ENCODE results near the gene PRR14L.

The PRR14L gene

GRCh38 chr22:31639436-31640039, 110.4 kb downstream of the PRR14L start:
- no peak for DNase-seq (ENCODE audit: low read depth, low spot score)

- no peak for DNase-seq (ENCODE audit: low read depth, low spot score)
These were observed 111.9 kb downstream of the PRR14L start for GRCh38 chr22:31637891-31638618.

DNA sequence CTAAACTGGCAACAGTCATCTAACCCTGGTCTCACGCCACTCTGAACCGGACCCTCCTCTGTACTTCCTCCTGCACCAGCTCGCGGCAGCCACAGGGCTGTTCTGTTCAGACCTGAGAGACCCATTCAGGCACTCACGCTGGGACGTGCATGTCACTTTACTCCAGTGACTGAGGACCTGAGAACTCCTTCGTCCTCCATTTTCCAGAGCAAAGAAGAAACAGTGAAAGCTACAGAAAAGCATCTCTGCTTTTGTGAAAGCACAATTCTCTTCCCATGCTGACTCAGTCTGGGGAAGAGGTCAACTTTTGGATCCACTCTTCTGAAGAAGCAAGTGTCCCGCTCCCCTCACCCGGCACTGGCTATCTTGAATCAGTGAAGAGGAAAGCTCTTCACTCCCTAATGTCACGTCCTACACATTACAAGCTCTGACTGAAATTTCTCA, 112.5 kb downstream of the PRR14L start:
- no peak for DNase-seq (ENCODE audit: low read depth, low spot score)

DNA sequence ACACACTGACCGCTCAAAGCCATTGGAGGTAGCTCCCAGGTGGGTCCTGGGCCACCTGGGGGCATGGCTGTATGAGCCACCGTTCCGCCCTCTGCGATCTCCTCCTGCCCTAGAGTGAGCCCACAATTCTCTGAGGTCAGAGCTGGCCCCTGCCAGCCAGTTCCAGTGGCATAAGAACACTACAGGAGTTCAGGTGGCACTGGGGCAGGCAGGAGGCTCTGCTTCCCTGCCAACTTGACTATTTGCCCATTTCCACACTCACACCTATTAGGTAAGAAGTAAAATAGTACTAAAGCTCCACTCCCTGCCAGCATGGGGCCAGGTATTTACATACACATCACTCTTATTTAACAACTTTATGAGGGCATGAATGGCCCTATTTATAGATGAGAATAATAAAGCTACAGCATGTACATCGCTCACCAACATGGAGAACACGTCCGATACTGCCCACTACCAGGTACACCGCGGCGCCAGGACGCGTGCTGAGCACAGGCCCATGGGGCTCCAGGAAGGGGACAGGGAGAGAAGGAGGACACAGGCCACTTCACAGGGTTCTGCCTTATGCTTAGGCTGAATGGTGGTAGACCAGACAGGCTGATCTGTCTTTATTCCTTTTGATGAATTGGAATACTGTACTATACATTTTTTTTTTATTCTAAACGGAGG, 114.2 kb downstream of the PRR14L start:
- no peak for DNase-seq (ENCODE audit: low read depth, low spot score)

DNA sequence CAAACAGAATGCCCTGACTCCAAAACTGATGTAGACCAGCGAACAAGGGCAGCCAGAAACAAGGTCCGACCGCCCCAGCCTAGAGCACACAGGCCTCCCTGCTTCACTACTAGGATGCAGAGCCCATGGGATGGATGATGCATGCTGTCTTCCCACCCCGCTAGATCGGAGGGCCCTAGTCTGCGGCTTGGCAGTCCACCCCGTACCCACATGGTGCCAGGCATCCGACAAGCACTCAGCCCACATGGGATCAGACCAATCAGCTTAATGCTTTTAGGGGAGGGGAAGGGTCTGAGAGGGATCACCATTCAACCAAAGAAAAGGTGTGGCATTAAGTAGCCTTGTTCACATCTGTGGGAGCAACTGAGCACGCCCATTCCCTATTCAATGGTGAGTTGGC, 118.5 kb downstream of the PRR14L start:
- no peak for DNase-seq (ENCODE audit: low read depth, low spot score)

All from activated CD4-positive, CD25-positive, alpha-beta regulatory T cell treated with anti-CD3 and anti-CD28 coated beads, Interleukin-2, amount 50 U/mL, for 16 hours (primary cell).